ENCODE data around the gene ANHX. TPM values are rescaled to one million over a fixed set of nuclear protein-coding genes. Genes with fewer than 3 reads are reported as not detected.

Gene ANHX
- total RNA-seq, 1 donor from 2014 or later: not detected

GRCh38 chr12:133215724-133216123 is 20.0 kb downstream of the ANHX start:
- Histone ChIP-seq H3K36me3 (ENCODE audit: control insufficient read depth, insufficient read depth, low read length) (no peaks in the 10 kb centered on the region), H3K4me3 (ENCODE audit: low read depth, low read length) (no peak overlapping the region), H3K27me3 (ENCODE audit: control insufficient read depth, insufficient read depth, low read length) (no peaks in the 10 kb centered on the region)
- FAIRE-seq (no peak), DNase-seq (ENCODE audit: low read depth) (no peak)
- no peak for TF ChIP-seq CTCF (IDR thresholded peaks at IDR 0.05; ENCODE audit: insufficient read depth, low read length, severe bottlenecking)

GRCh38 chr12:133206390-133206789 is 29.3 kb downstream of the ANHX start:
- FAIRE-seq (no peak), DNase-seq (ENCODE audit: low read depth) (no peak)
- Histone ChIP-seq H3K36me3 (ENCODE audit: control insufficient read depth, insufficient read depth, low read length) (peaks cover 3% of the 10 kb centered on the region), H3K27me3 (ENCODE audit: control insufficient read depth, insufficient read depth, low read length) (no peaks in the 10 kb centered on the region), H3K4me3 (ENCODE audit: low read depth, low read length) (no peak overlapping the region)
- no peak for TF ChIP-seq CTCF (IDR thresholded peaks at IDR 0.05; ENCODE audit: insufficient read depth, low read length, severe bottlenecking)

- Histone ChIP-seq H3K27me3 (ENCODE audit: control insufficient read depth, insufficient read depth, low read length) (no peaks in the 10 kb centered on the region), H3K36me3 (ENCODE audit: control insufficient read depth, insufficient read depth, low read length) (peaks cover 3% of the 10 kb centered on the region), H3K4me3 (ENCODE audit: low read depth, low read length) (no peak overlapping the region)
- no peak for TF ChIP-seq CTCF (IDR thresholded peaks at IDR 0.05; ENCODE audit: insufficient read depth, low read length, severe bottlenecking)
- FAIRE-seq (no peak), DNase-seq (ENCODE audit: low read depth) (no peak)
Measured at GRCh38 chr12:133204264-133204603, 31.4 kb downstream of the ANHX start.

- Histone ChIP-seq H3K4me3 (ENCODE audit: low read depth, low read length) (no peak overlapping the region), H3K27me3 (ENCODE audit: control insufficient read depth, insufficient read depth, low read length) (no peaks in the 10 kb centered on the region), H3K36me3 (ENCODE audit: control insufficient read depth, insufficient read depth, low read length) (peaks cover 3% of the 10 kb centered on the region)
- DNase-seq (ENCODE audit: low read depth) (no peak), FAIRE-seq (no peak)
- no peak for TF ChIP-seq CTCF (IDR thresholded peaks at IDR 0.05; ENCODE audit: insufficient read depth, low read length, severe bottlenecking)
Measured at GRCh38 chr12:133203344-133204263, 32.1 kb downstream of the ANHX start.

GRCh38 chr12:133202493-133203343 is 33.0 kb downstream of the ANHX start:
- Histone ChIP-seq H3K27me3 (ENCODE audit: control insufficient read depth, insufficient read depth, low read length) (no peaks in the 10 kb centered on the region), H3K36me3 (ENCODE audit: control insufficient read depth, insufficient read depth, low read length) (peaks cover 3% of the 10 kb centered on the region), H3K4me3 (ENCODE audit: low read depth, low read length) (no peak overlapping the region)
- TF ChIP-seq CTCF (IDR thresholded peaks at IDR 0.05; ENCODE audit: insufficient read depth, low read length, severe bottlenecking): no peak
- FAIRE-seq (no peak), DNase-seq (ENCODE audit: low read depth) (no peak)
